PFSK-1 (cell line): ENCODE measurements around the gene FGD6.

Experiments
- POLR2AphosphoS5 ChIP-seq: IDR thresholded peaks from 2 replicates; pipeline ENCODE4 v1.6.1; 2012; ENCODE audit warnings: low read depth, mild to moderate bottlenecking, control low read depth, low read length, moderate library complexity
- REST ChIP-seq, 2 experiments: IDR thresholded peaks; 2 replicates each; pipeline versions ENCODE4 v1.6.1 to v1.8.0; 2011 to 2012; ENCODE audit warnings: low read depth in 2 of 2, low read length in 2 of 2, control low read depth in 1 of 2, inconsistent platforms in 1 of 2, mild to moderate bottlenecking in 1 of 2, moderate library complexity in 1 of 2; ENCODE audit not compliant: insufficient read depth in 1 of 2
- SIN3A ChIP-seq: IDR thresholded peaks from 2 replicates; pipeline ENCODE4 v1.6.1; 2012; ENCODE audit warnings: mild to moderate bottlenecking, low read length, moderate library complexity, borderline replicate concordance; ENCODE audit not compliant: insufficient read depth
- TAF1 ChIP-seq: IDR thresholded peaks from 2 replicates; pipeline ENCODE4 v1.6.1; 2012; ENCODE audit warnings: low read length, control low read depth, borderline replicate concordance; ENCODE audit not compliant: insufficient read depth

- no peak for TF ChIP-seq POLR2AphosphoS5
- no peak for TF ChIP-seq REST (IDR thresholded peaks at IDR 0.05; ENCODE audit: insufficient read depth in 1 of 2, low read depth in 2 of 2, low read length in 2 of 2)
- no peak for TF ChIP-seq SIN3A
- no peak for TF ChIP-seq TAF1
These were observed 40.0 kb downstream of the FGD6 start for GRCh38 chr12:95177201-95177768.
